SW 1271 (cell line): ENCODE data around the gene SH2D1B.

ENCODE experiments used
- DNase-seq, 2 experiments: peaks; one replicate each; lab custom pipeline; 2025; lab: John Stamatoyannopoulos, UW

The SH2D1B gene

DNA sequence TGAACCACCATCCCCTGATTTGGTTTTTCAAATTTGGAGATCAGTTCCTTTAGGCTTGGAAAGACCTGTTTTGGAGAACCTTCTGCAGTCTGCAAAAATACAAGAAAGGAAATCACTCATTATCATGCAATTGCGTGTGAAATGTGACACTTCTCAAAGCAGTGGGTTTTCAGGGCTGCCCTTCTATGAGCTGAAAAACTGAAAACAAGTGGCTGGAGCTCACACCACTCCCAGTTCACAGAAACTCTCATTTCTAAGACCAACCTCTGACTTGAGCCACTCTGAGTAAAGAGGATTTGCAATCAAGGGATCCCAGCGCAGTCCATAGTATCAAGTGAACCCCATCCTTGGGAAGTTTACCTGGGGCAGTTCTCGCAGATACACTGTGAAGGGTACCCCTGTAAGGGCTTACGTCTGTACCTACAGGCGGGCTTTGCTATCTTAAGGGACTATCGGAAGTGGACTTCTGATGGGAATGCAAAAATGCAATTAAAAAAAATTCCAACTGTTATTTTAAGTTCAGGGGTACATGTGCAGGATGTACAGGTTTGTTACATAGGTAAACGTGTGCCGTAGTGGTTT lies 12.8 kb downstream of the SH2D1B start:
- DNase-seq: no peak

DNA sequence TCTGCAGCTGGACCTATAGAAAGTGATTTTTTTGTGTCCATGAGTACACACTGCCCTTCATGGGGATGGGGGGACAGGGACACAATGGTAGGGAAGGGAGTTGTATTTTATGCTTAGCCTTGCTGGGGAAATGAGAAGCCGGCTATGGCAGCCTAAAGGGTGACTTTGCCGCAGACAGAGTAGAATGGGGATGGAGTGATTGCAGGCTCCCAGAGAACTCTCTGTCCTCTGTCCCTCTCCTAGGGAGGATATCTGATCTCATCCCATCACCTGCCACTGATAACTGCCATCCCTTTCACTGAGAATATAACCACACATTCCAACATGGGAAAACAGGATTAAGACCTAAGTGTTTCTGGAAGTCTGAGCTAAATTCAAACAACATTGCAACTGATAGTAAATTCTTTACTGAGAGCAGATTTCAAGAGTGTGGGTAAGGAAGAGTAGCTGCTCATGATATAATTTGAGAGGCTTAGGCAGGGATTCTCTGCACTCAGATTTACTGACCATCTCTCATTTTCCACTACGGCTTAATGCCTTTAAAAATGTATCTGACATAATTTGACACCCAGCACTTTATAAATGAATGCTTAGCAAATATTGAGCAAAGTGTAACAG lies 13.9 kb downstream of the SH2D1B start:
- no peak for DNase-seq

DNA sequence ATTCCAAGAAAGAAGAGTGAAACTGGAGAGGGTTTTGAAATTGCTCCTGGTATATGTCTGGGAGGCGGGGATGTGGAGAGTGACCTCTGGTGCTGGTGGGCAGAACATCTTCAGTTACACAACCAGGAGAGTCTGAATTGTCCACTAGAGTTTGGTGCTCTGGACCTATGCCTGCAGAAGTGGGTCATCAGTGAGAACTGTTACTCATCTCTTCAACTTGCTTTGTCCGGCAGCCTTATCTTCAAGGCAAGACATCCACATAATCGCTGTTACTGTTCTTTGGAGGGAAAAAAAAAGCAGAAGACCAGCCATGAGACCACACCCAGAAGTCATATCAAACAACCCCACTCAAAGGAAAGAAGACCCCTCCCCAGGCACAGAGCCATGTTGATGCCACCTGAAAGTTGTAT lies 14.9 kb downstream of the SH2D1B start:
- DNase-seq: no peak

DNA sequence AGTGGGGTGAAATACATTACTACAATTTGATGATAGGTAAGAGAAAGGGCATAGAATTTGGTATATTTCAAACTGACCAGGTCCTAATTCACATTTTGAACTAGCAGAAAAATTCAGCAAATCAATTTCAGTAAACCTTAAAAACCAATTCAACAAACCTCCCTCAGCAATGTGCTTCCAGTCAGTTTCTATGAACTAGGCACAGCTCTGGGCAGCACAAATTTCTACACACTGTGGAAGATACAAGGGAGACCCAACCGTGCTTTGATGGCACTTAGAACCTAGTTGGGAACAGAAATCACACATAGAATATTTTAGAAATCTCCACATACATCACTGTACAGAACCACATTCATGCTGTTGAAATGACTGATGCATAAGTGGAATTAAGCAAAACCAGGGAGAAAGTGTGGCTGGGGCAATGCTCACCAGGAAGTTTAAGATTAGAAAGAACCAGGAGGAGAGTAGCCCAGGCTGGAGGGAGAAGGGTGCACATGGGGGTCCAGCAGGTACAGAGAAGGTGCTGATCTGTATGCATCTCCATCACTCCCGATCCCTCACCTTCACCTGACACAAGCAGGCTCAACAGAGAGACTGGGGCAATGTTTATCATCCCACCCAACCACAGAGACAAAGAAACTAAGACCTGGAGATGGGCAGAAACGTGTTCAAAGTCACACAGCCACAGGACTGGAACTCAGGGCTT lies 15.6 kb downstream of the SH2D1B start:
- DNase-seq: no peak

DNA sequence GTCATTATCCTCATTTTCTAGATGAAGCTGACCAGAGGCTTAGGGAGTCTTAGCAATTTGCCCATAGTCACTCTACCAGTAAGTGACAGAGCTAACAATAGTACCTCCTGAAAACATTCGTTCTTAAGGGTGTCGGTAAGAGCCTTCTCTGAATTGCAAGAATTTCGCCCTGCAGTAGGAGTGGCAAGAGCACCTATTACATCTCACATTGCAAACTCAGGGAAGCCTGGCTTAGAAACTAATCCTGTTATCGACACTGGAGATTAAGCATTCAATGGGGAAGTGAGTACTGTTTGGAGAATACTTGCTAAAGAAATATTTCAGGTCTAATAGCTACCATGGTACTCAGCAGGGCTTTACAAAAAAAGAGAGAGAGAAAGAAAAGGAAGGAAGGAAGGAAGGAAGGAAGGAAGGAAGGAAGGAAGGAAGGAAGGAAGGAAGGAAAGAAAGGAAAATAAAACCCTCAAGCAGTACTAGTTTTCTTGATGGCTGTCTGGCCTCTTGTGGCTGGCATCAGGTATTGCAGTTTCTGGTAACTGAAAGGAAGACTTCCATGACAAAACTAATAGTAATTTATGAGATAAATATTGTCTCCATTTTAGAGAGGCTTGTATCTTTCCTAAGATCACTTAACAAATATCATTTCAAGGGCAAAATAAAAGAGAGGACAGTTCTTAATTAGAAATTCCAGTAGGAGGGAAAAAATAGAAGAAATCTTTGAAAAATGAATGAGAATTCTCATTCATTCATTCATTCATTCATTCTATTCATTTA lies 20.0 kb downstream of the SH2D1B start:
- peak in 1 of 2 experiments; percentile 15 for DNase-seq

DNA sequence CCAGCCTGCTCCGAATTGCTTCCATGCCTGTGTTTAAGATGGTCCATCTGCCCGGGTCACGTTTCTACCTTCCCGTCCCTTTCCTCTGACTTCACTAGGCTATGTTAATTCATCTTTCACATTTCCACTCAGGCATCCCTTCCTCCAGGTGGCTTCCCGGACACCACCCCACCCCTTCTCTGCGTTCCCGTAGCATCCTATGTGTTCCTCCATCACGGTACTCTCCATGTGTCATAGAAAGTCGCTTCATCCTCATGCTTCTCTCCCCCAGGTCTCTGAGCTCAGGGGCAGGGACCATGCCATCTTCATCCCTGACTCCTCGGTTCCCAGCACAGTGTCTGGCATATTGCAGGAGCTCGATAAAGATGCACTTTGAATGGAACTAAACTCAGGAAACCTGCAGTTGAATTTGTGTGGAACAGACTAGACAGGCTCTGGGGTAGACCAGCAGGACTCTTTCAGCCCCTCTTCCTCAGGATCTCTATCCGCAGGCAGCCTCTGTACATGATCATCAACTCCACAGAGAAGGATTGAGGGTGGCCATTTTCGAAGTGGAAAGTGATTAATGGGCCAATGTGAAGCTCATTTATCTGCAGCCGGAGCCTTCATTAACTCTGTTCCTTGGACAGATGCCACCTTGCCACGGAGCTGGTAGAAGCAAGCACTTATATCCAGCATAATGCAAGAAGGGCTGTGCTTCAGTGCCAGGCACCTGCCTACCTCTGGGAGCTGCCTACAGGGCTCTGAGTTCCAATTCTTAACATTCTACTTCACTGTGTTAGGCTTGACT lies 21.3 kb downstream of the SH2D1B start:
- DNase-seq: no peak

DNA sequence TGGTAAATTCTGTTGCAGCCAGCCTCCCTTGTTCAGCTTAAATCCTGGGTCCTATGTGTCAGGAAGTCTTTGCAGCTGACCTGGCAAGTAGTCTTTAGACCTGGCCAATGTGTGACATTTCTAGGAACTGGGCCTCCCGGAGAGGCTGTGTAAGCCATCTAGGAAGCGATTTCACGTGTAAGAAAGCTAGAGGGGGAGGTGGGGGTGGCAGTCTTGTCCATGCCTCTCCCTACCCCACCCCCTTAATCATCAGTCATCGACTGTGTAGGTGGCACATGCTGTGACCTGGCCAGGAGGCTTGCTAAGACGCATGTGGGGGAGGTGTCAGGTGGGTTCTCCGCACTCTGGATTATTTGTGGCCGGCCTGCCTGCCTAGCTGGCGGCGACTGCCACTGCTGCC lies 22.0 kb downstream of the SH2D1B start:
- DNase-seq: no peak

DNA sequence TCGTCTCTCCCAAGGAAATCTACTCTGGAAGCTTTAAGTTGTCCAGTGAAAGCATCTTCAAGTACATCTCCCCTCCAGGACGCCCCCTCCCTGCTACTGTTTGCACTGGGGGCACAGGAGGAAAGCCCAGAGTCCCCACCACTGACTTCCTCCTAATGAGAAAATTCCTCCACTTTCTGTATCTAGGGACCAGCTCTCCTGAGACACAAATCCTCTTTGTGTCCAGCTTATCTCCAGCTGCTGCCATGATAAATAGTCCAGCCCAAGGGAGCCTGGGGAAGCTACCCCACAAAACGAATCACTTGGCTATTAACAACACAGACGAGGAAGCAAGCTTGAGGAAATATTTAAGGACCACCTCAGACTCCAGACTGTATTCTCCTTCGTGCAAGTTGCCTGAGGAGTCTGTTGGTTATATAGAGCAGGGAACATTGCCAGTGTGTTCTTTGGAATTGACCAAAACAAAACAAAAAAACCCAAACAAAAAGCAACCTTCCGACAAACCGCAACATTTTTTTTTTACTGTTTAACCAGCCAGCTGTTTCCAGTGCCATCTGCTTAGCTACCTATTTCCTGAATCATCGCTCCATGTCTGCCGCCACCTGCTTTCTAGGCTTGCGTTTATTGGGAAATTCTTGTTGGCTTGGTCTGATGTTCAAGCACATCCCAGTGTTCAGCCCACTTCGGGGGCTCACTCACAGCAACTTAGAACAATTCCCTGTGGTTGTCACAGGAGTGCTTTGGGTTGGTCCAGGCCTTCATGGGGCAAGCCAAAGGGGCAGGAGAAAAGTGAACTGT lies 22.7 kb downstream of the SH2D1B start:
- DNase-seq: no peak

DNA sequence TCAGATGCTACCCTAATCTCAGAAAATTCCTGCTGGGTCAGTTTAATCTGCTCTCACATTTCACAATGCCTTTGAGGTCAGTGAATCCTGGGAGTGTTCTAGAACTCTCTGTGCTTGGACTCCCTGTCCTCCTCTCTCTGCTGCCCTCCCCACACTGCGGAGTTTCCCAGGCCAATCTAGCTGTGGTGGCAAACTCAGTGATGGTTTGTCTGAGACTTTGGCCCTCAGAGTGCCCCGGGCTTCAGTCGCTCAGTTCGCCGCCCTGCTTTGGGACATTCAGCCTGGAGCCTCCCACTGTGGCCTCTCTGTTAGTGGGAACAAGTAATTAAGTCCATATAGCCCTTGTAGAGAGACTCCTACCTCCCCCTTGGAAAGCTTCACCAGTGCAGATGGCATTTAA lies 23.3 kb downstream of the SH2D1B start:
- no peak for DNase-seq

DNA sequence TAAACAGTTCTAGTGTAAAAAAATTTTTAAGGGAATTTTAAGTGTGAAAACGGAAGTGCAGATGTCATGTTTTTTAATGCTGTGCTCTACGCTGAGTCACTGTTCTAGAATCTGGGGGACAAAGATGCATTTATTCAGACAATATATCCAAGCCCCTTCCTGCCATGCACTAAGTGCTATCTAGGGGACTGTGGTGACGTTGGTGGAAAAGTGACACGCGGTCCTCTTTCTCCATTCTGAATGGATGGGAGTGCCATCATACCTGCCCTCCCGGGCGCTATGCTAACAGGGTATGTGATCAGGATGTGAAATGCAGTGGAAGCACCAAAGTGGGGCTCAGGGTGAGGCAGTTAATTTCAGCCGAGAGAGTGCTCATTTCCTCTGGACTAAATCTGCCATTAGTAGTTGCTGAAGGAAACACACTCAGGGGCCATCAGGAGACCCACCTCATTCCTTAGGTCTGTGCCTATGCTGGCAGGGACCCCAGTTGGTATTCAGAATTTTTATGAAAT lies 23.8 kb downstream of the SH2D1B start:
- no peak for DNase-seq

DNA sequence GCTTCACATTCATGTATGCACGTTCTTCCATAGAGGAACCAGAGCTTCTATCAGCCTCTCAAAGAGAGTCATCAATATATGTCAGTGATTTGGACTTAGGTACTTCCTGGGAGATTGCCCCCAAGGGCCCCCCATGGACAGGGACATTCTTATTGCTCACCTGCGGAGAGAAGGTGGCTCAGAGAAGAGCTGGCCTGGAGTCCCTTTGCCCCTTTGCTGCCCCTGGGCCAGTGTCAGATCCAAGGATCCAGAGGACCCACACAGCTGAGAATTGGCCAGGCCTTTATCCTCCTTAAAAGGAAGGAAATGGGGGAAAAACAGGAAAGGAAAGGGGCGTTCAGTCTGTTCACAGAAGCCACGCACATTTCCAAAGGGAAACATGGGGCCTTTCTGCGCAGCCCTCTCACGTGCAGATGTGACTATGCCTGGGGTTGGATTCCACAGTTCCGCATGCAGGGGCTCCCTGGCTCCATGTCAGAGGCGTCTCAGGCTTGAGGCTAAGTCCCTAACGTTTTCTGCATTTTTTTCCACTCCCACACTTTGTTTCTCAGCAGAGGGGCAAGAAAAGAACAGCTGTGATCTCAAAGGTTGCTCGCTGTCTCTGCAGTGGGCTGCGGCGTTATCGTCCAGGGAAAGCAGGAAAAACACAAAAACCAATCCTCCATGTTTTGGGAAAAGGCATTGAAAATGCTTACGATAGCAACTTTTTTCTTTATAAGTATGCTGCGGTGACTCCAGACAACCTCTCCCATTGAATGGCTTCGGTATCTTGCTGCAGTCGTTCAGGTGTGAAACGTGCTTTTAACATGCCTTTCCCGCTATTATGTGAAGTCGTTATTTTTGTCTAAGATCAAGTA lies 24.5 kb downstream of the SH2D1B start:
- no peak for DNase-seq

DNA sequence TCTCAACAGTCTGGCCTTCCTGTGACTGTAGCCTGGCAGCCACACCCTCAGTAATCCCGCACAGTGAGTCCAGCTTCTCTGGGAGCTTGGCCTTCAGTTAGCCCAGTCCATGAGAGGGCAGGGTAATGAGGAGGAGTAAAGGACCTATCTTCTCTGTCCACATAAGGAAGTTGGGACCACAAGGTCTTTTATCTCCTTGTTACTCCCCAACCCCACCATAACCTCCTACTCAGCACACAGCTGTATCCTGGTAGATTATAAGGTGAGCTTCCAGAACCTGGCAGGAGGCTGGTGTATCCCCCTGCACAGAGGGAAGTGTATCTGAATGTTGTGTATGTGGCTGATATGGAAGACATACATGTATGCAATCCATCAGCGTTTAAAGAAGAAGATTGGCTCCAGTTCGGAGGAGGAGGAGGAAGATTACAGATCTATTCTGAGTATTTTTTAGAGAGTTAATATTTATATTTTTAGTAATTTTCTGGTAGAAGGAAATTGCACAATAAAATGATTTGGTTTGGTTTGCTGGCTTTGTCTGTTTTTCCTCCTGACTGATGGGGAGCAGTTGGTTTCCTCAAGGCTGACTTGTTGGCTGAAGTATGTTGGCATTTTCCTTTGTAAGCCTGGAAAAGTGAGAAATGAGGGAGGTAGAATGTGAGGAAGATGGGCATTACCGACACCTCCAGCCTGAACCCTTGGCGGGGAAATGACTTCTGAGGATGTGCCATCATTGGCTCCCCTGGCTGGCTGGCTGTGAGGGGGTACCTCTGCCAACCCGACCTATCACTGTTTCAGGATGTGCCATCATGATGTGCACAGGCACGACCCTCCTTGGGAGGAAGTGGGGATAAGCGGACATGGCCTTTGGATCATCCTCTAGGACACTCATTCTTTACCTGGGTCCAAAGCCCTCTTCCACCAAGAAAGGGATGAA lies 25.4 kb downstream of the SH2D1B start:
- DNase-seq: no peak

DNA sequence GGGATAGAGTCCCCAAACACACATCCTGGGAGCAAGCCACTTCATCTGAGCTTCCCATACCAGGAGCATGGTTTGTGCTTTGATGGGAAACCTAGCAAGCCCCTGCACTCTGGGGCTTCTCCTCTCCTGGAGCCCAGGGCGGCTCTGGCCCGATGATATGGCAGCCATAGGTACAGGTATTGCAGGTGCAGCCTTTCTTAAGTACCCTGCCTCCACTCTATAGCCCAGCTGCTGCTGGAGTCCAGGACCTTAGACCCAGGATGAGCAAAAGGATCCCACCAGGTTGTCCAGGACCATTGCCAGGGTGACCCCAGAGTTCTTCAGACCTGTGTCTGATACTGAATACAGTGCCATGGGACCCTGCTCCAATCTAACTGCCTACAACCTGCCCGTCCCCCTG lies 26.2 kb downstream of the SH2D1B start:
- DNase-seq: no peak

DNA sequence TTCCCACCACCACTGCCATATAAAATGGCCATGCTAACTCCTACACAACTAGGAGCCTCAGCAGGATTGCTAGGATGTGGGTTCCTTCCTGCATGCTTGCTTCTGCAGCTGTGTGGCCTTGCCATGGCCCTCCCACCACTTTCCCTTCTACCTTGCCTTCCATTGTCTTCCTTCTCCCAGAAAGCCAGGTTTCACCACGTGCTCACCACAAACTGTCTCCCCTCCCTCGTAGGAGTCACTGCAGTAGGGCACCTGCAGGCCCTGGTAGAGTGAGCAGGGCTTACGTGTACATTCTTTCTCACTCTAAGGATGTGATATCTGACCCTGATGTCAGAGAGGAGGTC lies 26.7 kb downstream of the SH2D1B start:
- no peak for DNase-seq

DNA sequence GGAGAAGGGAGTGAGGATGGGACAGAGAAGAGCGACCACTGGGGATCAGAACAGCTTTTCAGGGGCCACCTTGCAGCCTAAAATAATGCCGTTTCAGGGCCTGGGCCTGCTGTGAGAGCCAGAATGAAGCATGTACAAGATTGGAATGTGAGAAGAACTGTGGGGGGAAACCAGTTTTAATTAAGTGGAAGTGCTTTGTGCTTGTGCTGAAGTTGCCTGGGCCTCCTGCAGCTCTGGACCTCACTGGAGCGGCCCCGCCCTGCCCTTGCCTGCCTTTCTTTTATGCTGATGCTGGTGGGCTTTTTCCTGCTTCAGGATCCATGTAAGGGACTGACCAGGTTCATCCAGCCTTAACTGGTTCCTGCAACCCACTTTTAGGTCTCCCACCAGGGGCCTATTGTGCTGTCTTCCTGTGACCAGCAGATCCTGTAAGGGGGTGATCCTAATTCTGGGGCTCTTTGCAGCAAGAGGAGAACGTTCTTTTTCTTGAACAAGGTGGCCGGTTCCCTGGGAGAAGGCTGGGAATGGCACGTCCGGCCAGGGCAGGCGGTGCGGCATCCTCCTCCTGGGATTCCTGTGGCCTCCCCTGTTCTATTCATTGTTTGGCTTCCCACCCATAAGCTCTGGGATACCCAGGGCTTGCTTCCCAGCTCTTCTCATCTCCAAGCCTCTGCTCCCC lies 27.2 kb downstream of the SH2D1B start:
- no peak for DNase-seq

DNA sequence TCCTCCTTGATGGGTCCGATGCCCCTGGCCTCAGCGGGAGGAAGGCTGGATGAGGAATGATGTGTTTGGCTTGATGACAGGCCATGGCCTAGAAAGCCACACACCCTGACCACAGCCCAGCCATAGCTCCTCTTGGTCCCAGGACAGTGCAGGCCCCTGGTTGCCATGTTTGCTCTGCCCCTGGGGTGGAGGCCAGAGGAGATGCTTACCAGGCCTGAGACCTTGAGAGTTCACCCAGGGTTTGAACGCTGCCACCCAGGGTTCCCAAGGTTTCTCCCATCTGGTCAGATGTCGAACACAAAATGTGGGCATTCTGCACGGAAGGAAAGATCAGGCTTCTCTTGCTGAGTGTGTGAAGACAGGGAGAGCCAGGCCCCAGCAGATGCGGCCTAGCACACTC lies 27.8 kb downstream of the SH2D1B start:
- DNase-seq: no peak

DNA sequence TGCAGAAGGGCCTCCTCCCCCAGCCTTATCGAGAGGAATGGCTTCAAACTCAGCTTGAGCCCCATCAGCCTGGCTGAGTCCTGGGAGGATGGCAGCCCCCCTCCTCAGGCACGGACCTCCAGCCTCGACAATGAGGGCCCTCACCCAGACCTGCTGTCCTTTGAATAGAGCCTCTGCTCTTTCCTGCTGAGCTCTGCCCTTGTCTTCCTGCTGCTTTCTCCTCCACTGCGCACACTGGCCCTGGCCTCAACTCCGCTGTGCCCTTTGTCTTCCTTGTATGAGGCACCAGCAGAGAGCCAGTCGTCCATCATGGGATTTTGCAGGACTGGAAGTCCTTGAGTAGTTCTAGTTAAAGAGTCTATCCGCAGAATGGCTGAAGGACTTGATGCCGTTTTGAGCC lies 28.4 kb downstream of the SH2D1B start:
- no peak for DNase-seq

DNA sequence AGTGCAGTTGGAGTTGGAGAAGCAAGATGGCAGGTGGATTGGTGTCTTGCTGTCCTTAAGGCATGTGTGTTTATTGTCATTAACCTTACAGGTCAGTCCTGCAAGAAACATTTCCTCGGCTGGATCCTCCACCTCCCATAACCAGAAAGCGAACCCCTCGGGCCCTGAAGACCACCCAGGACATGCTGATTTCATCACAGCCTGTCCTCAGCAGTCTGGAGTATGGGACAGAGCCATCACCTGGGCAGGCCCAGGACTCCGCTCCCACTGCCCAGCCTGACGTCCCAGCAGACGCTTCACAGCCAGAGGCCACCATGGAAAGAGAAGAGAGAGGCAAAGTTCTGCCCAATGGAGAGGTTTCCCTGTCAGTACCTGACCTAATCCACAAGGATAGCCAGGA lies 28.8 kb downstream of the SH2D1B start:
- DNase-seq: no peak
